GM12878 (cell line): ENCODE data around the gene MFAP3L. TPM values are rescaled to one million over a fixed set of nuclear protein-coding genes. Genes with fewer than 3 reads are reported as not detected.
A peak's percentile ranks its signal among the peaks of the same experiment; 100 is the strongest.

Experiments
- BCL11A ChIP-seq: IDR thresholded peaks from 2 replicates; pipeline ENCODE4 v1.6.1; 2011; ENCODE audit warnings: low read depth, low read length
- CBFB ChIP-seq: IDR thresholded peaks from 2 replicates; pipeline ENCODE4 v1.6.1; 2016; ENCODE audit warnings: antibody characterized with exemption, low read depth
- EZH2 ChIP-seq: IDR thresholded peaks from 2 replicates; pipeline ENCODE4 v1.6.1; 2012; ENCODE audit warnings: low read depth, mild to moderate bottlenecking, control low read depth, inconsistent platforms, low read length, borderline replicate concordance; ENCODE audit not compliant: control insufficient read depth
- FOXK2 ChIP-seq: fragments of 450-650 bp; IDR thresholded peaks from 2 replicates; pipeline ENCODE4 v1.6.1; 2017; ENCODE audit warnings: mild to moderate bottlenecking, moderate library complexity
- KAT2A ChIP-seq: conservative IDR thresholded peaks from 2 replicates; pipeline ENCODE4 v1.6.1; 2011; ENCODE audit warnings: low read depth, low read length; ENCODE audit not compliant: control insufficient read depth
- MYC ChIP-seq: IDR thresholded peaks from 2 replicates; pipeline ENCODE4 v1.6.1; 2011; ENCODE audit warnings: mild to moderate bottlenecking, low read length, moderate library complexity, inconsistent platforms; ENCODE audit not compliant: insufficient read depth, insufficient replicate concordance, insufficient read length, severe bottlenecking
- NFXL1 ChIP-seq: fragments of 450-650 bp; IDR thresholded peaks from 2 replicates; pipeline ENCODE4 v1.6.1; 2017; ENCODE audit warnings: antibody characterized with exemption, mild to moderate bottlenecking, borderline replicate concordance
- NR2C1 ChIP-seq: fragments of 450-650 bp; IDR thresholded peaks from 2 replicates; pipeline ENCODE4 v1.6.1; 2017; ENCODE audit warnings: antibody characterized with exemption, mild to moderate bottlenecking, moderate library complexity
- NRF1 ChIP-seq: conservative IDR thresholded peaks from 2 replicates; pipeline ENCODE4 v1.6.1; 2011; ENCODE audit warnings: mild to moderate bottlenecking, low read depth, low read length, improper control_type of control experiment
- RB1 ChIP-seq: fragments of 450-650 bp; formaldehyde crosslinking; IDR thresholded peaks from 2 replicates; pipeline ENCODE4 v1.6.1; 2017; ENCODE audit warnings: mild to moderate bottlenecking, borderline replicate concordance
- SMAD1 ChIP-seq: fragments of 450-650 bp; IDR thresholded peaks from 2 replicates; pipeline ENCODE4 v1.6.1; 2018; ENCODE audit warnings: mild to moderate bottlenecking, low read depth; ENCODE audit not compliant: partially characterized antibody
- SMARCA5 ChIP-seq: fragments of 450-650 bp; IDR thresholded peaks from 2 replicates; pipeline ENCODE4 v1.6.1; 2017; ENCODE audit warnings: mild to moderate bottlenecking
- SRF ChIP-seq, 2 experiments: IDR thresholded peaks; 2 replicates each; pipeline ENCODE4 v1.6.1; 2011; ENCODE audit warnings: low read depth in 2 of 2, low read length in 2 of 2, mild to moderate bottlenecking in 1 of 2, moderate library complexity in 1 of 2
- STAT3 ChIP-seq: IDR thresholded peaks from 2 replicates; pipeline ENCODE4 v1.6.1; 2011; ENCODE audit warnings: low read depth, low read length, improper control_type of control experiment
- SUPT20H ChIP-seq: IDR thresholded peaks from 2 replicates; pipeline ENCODE4 v1.6.1; 2011; ENCODE audit warnings: low read depth, mild to moderate bottlenecking, low read length, moderate library complexity, borderline replicate concordance; ENCODE audit not compliant: control insufficient read depth
- SUZ12 ChIP-seq: fragments of 200-600 bp; sonication (generic); IDR thresholded peaks from one replicate; pipeline ENCODE4 v1.6.1; 2018; ENCODE audit warnings: antibody characterized with exemption, mild to moderate bottlenecking; ENCODE audit not compliant: unreplicated experiment
- TARDBP ChIP-seq: IDR thresholded peaks from 2 replicates; pipeline ENCODE4 v1.6.1; 2016; ENCODE audit warnings: borderline replicate concordance
- TCF3 ChIP-seq: IDR thresholded peaks from 2 replicates; pipeline ENCODE4 v1.6.1; 2012; ENCODE audit warnings: low read depth, mild to moderate bottlenecking, low read length, borderline replicate concordance; ENCODE audit not compliant: insufficient read depth
- YY1 ChIP-seq: IDR thresholded peaks from 2 replicates; pipeline ENCODE4 v1.6.1; 2011; ENCODE audit warnings: low read depth, mild to moderate bottlenecking, low read length
- ZSCAN29 ChIP-seq: fragments of 450-650 bp; IDR thresholded peaks from 2 replicates; pipeline ENCODE4 v1.6.1; 2017; ENCODE audit warnings: mild to moderate bottlenecking, moderate library complexity
- polyA plus RNA-seq, 11 experiments: library from polyadenylated mRNA; depleted of rRNA in 4 of 11; unstranded in 6 of 11; stranded (reverse) in 5 of 11; fragments of >200 nt; fragmentation: Nextera tagmentation in 4 of 11; fragmentation: Illumina TruSeq in 1 of 11; extraction: Ambion mirVana in 4 of 11; extraction: Trizol in 1 of 11; gene quantifications; 1 replicate in 1 of 11; 2 replicates in 10 of 11; pipeline versions ENCODE4 v1.2.1 to v1.2.3, GENCODE V29; 2011 to 2016; ENCODE audit warnings: inconsistent platforms in 2 of 11, missing spikeins in 2 of 11, low read depth in 1 of 11
- total RNA-seq, 4 experiments: library from RNA; depleted of rRNA in 3 of 4; stranded (reverse); fragments of >200 nt in 3 of 4; fragmentation: Illumina TruSeq in 1 of 4; extraction: Trizol in 1 of 4; gene quantifications; 2 replicates each; pipeline versions ENCODE4 v1.2.1 to v1.2.3, GENCODE V29; 2013 to 2021
- TF ChIP-seq, protein P1 (sequence below): fragments of 450-650 bp; IDR thresholded peaks from 2 replicates; pipeline ENCODE4 v1.6.1; 2018; ENCODE audit warnings: mild to moderate bottlenecking, low read depth, moderate library complexity; ENCODE audit not compliant: partially characterized antibody
- TF ChIP-seq, protein P2 (sequence below): fragments of 450-650 bp; IDR thresholded peaks from 2 replicates; pipeline ENCODE4 v1.6.1; 2017; ENCODE audit warnings: low read depth, mild to moderate bottlenecking, moderate library complexity
- TF ChIP-seq, protein P3 (sequence below): IDR thresholded peaks from 2 replicates; pipeline ENCODE4 v1.6.1; 2011; ENCODE audit warnings: borderline replicate concordance, low read depth, mild to moderate bottlenecking, moderate library complexity, low read length; ENCODE audit not compliant: insufficient read depth, poor library complexity, severe bottlenecking
- TF ChIP-seq, protein P4 (sequence below): IDR thresholded peaks from 2 replicates; pipeline ENCODE4 v1.6.1; 2012; ENCODE audit warnings: low read depth, low read length, improper control_type of control experiment

MFAP3L gene
- total and polyA plus RNA-seq, 10 of the 15 experiments (the other 5 are each of a cell fraction or from before 2014, with no cell fraction given): 0.10 to 3.0 TPM; not detected in 8

DNA sequence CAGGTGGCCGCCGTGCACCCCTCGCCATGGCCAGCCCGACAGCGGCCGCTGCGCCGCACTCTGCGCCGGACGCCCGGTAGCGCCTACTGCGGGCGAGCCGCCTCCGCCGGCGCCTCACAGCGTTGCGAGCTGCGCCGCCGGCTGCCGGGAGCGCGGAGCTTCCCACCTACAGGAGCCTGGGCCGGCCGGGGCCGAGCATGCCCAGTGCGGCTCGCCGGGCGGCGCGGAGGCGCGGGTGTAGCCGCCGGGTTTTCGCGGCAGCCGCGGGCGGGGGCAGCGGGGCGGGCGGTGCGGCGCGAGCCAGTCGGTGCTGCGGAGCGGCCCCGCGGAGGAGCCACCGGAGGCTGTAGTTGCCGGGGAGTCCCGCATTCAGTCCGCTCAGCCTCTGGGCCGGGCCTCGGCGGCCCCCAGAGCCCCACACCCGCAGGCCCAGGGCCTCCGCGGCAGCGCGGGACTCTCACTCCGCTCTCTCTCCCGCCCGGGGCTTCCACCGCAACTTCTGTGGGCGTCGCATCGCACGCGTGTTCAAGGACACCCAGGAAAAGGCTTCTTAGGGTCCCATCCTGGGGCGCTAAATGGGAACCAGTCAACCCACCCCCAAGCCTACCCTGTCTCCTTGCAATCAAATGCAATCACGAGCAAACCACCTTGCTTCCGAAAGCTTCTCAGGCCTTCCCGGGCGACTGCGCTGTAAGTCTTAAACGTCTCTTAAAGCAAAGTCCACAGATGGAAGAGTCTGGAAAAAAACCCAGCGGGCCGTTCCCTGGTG is at the start of gene MFAP3L (continued):
- TF ChIP-seq, protein P1, sequence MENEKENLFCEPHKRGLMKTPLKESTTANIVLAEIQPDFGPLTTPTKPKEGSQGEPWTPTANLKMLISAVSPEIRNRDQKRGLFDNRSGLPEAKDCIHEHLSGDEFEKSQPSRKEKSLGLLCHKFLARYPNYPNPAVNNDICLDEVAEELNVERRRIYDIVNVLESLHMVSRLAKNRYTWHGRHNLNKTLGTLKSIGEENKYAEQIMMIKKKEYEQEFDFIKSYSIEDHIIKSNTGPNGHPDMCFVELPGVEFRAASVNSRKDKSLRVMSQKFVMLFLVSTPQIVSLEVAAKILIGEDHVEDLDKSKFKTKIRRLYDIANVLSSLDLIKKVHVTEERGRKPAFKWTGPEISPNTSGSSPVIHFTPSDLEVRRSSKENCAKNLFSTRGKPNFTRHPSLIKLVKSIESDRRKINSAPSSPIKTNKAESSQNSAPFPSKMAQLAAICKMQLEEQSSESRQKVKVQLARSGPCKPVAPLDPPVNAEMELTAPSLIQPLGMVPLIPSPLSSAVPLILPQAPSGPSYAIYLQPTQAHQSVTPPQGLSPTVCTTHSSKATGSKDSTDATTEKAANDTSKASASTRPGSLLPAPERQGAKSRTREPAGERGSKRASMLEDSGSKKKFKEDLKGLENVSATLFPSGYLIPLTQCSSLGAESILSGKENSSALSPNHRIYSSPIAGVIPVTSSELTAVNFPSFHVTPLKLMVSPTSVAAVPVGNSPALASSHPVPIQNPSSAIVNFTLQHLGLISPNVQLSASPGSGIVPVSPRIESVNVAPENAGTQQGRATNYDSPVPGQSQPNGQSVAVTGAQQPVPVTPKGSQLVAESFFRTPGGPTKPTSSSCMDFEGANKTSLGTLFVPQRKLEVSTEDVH: no peak
- TF ChIP-seq, protein P2, sequence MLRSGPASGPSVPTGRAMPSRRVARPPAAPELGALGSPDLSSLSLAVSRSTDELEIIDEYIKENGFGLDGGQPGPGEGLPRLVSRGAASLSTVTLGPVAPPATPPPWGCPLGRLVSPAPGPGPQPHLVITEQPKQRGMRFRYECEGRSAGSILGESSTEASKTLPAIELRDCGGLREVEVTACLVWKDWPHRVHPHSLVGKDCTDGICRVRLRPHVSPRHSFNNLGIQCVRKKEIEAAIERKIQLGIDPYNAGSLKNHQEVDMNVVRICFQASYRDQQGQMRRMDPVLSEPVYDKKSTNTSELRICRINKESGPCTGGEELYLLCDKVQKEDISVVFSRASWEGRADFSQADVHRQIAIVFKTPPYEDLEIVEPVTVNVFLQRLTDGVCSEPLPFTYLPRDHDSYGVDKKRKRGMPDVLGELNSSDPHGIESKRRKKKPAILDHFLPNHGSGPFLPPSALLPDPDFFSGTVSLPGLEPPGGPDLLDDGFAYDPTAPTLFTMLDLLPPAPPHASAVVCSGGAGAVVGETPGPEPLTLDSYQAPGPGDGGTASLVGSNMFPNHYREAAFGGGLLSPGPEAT: no peak
- TF ChIP-seq, protein P3, sequence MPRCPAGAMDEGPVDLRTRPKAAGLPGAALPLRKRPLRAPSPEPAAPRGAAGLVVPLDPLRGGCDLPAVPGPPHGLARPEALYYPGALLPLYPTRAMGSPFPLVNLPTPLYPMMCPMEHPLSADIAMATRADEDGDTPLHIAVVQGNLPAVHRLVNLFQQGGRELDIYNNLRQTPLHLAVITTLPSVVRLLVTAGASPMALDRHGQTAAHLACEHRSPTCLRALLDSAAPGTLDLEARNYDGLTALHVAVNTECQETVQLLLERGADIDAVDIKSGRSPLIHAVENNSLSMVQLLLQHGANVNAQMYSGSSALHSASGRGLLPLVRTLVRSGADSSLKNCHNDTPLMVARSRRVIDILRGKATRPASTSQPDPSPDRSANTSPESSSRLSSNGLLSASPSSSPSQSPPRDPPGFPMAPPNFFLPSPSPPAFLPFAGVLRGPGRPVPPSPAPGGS: no peak
- TF ChIP-seq TCF3: no peak
- no peak for TF ChIP-seq NR2C1
- no peak for TF ChIP-seq RB1
- TF ChIP-seq YY1: peak; percentile 41; the same call in 1 of the 2 replicates
- TF ChIP-seq CBFB: no peak
- no peak for TF ChIP-seq EZH2
- no peak for TF ChIP-seq STAT3
- no peak for TF ChIP-seq MYC
- 0 out of 2 replicates have a peak, but pooled peaks have one; percentile 42 for TF ChIP-seq ZSCAN29
- no peak for TF ChIP-seq SUPT20H
- no peak for TF ChIP-seq SRF (IDR thresholded peaks at IDR 0.05; ENCODE audit: low read depth in 2 of 2, low read length in 2 of 2)
- TF ChIP-seq BCL11A: no peak
- no peak for TF ChIP-seq NFXL1
- no peak for TF ChIP-seq TARDBP
- no peak for TF ChIP-seq KAT2A
- no peak; the same call in 1 of the 2 replicates for TF ChIP-seq SMARCA5
- TF ChIP-seq, protein P4, sequence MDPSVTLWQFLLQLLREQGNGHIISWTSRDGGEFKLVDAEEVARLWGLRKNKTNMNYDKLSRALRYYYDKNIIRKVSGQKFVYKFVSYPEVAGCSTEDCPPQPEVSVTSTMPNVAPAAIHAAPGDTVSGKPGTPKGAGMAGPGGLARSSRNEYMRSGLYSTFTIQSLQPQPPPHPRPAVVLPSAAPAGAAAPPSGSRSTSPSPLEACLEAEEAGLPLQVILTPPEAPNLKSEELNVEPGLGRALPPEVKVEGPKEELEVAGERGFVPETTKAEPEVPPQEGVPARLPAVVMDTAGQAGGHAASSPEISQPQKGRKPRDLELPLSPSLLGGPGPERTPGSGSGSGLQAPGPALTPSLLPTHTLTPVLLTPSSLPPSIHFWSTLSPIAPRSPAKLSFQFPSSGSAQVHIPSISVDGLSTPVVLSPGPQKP: no peak
- no peak; the same call in 1 of the 2 replicates for TF ChIP-seq NRF1
- TF ChIP-seq FOXK2: no peak
- no peak for TF ChIP-seq SMAD1
- TF ChIP-seq SUZ12: peak; percentile 9
